ENCODE results near the gene C3orf62. TPM values are rescaled to one million over a fixed set of nuclear protein-coding genes. Genes with fewer than 3 reads are reported as not detected.

The C3orf62 gene
- total RNA-seq, 1 experiment from 2014 or later = 5.9 TPM

- Histone ChIP-seq H3K79me2 (ENCODE audit: insufficient read depth, low read length) (no peaks in the 10 kb centered on the region), H3K9me3 (ENCODE audit: control insufficient read depth in 1 of 2, insufficient read depth in 1 of 2, low read depth in 1 of 2, low read length in 2 of 2) (no peaks in the 10 kb centered on the region), H3K9ac (ENCODE audit: low read length) (no peak overlapping the region), H3K4me2 (ENCODE audit: low read length) (no peak overlapping the region), H3K4me3 (replicated peaks in 1 of 2; ENCODE audit: low read depth in 1 of 2, low read length in 2 of 2) (no peak overlapping the region), H3K27ac (ENCODE audit: low read depth, low read length) (no peak overlapping the region), H3K4me1 (ENCODE audit: control insufficient read depth in 1 of 2, insufficient read depth in 2 of 2, low read length in 2 of 2) (no peaks in the 10 kb centered on the region), H4K20me1 (ENCODE audit: insufficient read depth) (no peaks in the 10 kb centered on the region), H2AFZ (ENCODE audit: low read depth, low read length, poor library complexity, severe bottlenecking) (no peak overlapping the region), H3K27me3 (ENCODE audit: insufficient read depth, low read length) (no peaks in the 10 kb centered on the region), H3K9me2 (ENCODE audit: insufficient read depth) (no peaks in the 10 kb centered on the region), H3K36me3 (ENCODE audit: control insufficient read depth in 1 of 2, insufficient read depth in 2 of 2, low read length in 2 of 2) (peaks cover 22 to 35% of the 10 kb centered on the region in 2 experiments; a peak in 3 of 4 replicates)
- ChIA-PET CTCF (no interaction called here), RAD21 (ENCODE audit: low non-redundant PET in 1 of 2, low total read pairs in 2 of 2, uncharacterized antibody in 2 of 2, unreplicated experiment in 2 of 2) (no interaction called here), POLR2A (no interaction called here)
- no peak for TF ChIP-seq CTCF (IDR thresholded peaks at IDR 0.05 in 2 of 3, conservative IDR thresholded peaks at IDR 0.05 in 1 of 3; ENCODE audit: borderline replicate concordance in 1 of 3, insufficient read depth in 1 of 3, low read depth in 2 of 3, low read length in 2 of 3)
- no peak for TF ChIP-seq ELF1 (IDR thresholded peaks at IDR 0.05; ENCODE audit: borderline replicate concordance, low read depth)
- no peak for TF ChIP-seq SRF (IDR thresholded peaks at IDR 0.05; ENCODE audit: low read depth)
- no peak for TF ChIP-seq YY1 (IDR thresholded peaks at IDR 0.05; ENCODE audit: extremely low read depth, insufficient replicate concordance, low read depth, low read length)
- no peak for TF ChIP-seq SIN3A (IDR thresholded peaks at IDR 0.05; ENCODE audit: low read depth)
- intact Hi-C loops (cut with micrococcal nuclease) = no loop called here
- DNase-seq (ENCODE audit: low read depth, low spot score) = no peak
- no peak for ATAC-seq
- BruUV-seq (replicated peaks) = no TSS peak
These were observed 25.6 kb upstream of the C3orf62 start for GRCh38 chr3:49302613-49303012.

GRCh38 chr3:49300595-49300994 lies 23.6 kb upstream of the C3orf62 start:
- no TSS peak for BruUV-seq (replicated peaks)
- peaks cover 26 to 40% of the 10 kb centered on the region in 2 experiments; a peak in 3 of 4 replicates for H3K36me3 ChIP-seq (ENCODE audit: control insufficient read depth in 1 of 2, insufficient read depth in 2 of 2, low read length in 2 of 2)
- no peaks in the 10 kb centered on the region for H3K79me2 ChIP-seq (ENCODE audit: insufficient read depth, low read length)
- ChIA-PET CTCF (no interaction called here), RAD21 (ENCODE audit: low non-redundant PET in 1 of 2, low total read pairs in 2 of 2, uncharacterized antibody in 2 of 2, unreplicated experiment in 2 of 2) (no interaction called here), POLR2A (no interaction called here)
- H3K4me3 ChIP-seq (replicated peaks in 1 of 2; ENCODE audit: low read depth in 1 of 2, low read length in 2 of 2) = no peak overlapping the region
- H3K27ac ChIP-seq (ENCODE audit: low read depth, low read length) = no peak overlapping the region
- no peaks in the 10 kb centered on the region for H3K4me1 ChIP-seq (ENCODE audit: control insufficient read depth in 1 of 2, insufficient read depth in 2 of 2, low read length in 2 of 2)
- DNase-seq (ENCODE audit: low read depth, low spot score) = no peak
- no peaks in the 10 kb centered on the region for H3K9me3 ChIP-seq (ENCODE audit: control insufficient read depth in 1 of 2, insufficient read depth in 1 of 2, low read depth in 1 of 2, low read length in 2 of 2)
- TF ChIP-seq SIN3A (IDR thresholded peaks at IDR 0.05; ENCODE audit: low read depth) (no peak), SP1 (IDR thresholded peaks at IDR 0.05; ENCODE audit: low read depth) (no peak), CEBPB (IDR thresholded peaks at IDR 0.05; ENCODE audit: low read depth) (no peak), POLR2A (IDR thresholded peaks at IDR 0.05; ENCODE audit: borderline replicate concordance, extremely low read depth, insufficient read depth, insufficient read length) (no peak), TCF7L2 (IDR thresholded peaks at IDR 0.05; ENCODE audit: borderline replicate concordance, extremely low read depth, insufficient read depth, insufficient read length) (no peak), ZNF274 (IDR thresholded peaks at IDR 0.05; ENCODE audit: low read depth, low read length) (no peak), YY1 (IDR thresholded peaks at IDR 0.05; ENCODE audit: extremely low read depth, insufficient replicate concordance, low read depth, low read length) (no peak), ATF3 (IDR thresholded peaks at IDR 0.05) (no peak), EGR1 (IDR thresholded peaks at IDR 0.05; ENCODE audit: low read depth) (no peak), ZFX (IDR thresholded peaks at IDR 0.05) (no peak), CTCF (IDR thresholded peaks at IDR 0.05 in 2 of 3, conservative IDR thresholded peaks at IDR 0.05 in 1 of 3; ENCODE audit: borderline replicate concordance in 1 of 3, insufficient read depth in 1 of 3, low read depth in 2 of 3, low read length in 2 of 3) (no peak), FOSL1 (IDR thresholded peaks at IDR 0.05; ENCODE audit: low read depth) (no peak), MAX (IDR thresholded peaks at IDR 0.05) (no peak), JUND (IDR thresholded peaks at IDR 0.05) (no peak)
- no peak overlapping the region for H2AFZ ChIP-seq (ENCODE audit: low read depth, low read length, poor library complexity, severe bottlenecking)
- H4K20me1 ChIP-seq (ENCODE audit: insufficient read depth) = no peaks in the 10 kb centered on the region
- intact Hi-C loops (cut with micrococcal nuclease) = no loop called here
- H3K9me2 ChIP-seq (ENCODE audit: insufficient read depth) = no peaks in the 10 kb centered on the region
- H3K9ac ChIP-seq (ENCODE audit: low read length) = no peak overlapping the region
- H3K27me3 ChIP-seq (ENCODE audit: insufficient read depth, low read length) = no peaks in the 10 kb centered on the region
- H3K4me2 ChIP-seq (ENCODE audit: low read length) = no peak overlapping the region
- no peak for ATAC-seq
